GM19455 (cell line): ENCODE measurements around the gene SH2D2A.

Experiments
- ATAC-seq: cut with Tn5 transposase; IDR thresholded peaks from one replicate; pipeline ENCODE4 v1.9.1; 2021; ENCODE audit not compliant: unreplicated experiment

The SH2D2A gene

GRCh38 chr1:156805766-156806511 is 10.7 kb downstream of the SH2D2A start:
- ATAC-seq: no peak

DNA sequence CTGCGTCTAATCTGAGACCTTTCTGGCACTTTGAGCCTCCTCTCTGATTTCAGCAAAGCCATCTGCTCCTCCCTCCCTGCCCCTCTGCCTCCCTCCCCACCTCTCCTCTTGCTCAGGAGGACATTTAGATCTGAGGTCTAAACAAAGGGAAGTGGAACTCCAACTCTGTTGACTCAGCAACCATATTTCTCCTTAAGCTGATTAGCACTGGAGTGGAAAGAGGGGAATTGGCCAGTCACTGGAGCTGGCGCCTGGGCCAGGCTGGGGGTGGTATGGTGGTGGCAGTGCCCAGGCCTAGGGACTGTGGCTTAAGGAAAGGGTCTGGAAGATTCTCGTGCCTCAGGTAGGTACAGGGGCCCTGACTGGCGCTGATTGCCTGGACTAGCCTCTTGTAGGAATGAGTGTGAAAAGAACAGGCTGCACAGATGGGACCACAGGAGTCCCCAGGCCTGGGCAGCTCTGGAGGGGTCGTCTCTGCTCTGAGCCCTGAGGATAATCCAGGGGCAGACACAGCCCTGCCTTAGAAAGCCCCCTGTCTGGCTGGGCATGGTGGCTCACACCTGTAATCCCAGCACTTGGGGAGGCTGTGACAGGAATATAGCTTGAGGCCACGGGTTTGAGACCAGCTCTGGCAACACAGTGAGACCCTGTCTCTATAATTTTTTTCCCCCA is 11.9 kb downstream of the SH2D2A start:
- no peak for ATAC-seq

DNA sequence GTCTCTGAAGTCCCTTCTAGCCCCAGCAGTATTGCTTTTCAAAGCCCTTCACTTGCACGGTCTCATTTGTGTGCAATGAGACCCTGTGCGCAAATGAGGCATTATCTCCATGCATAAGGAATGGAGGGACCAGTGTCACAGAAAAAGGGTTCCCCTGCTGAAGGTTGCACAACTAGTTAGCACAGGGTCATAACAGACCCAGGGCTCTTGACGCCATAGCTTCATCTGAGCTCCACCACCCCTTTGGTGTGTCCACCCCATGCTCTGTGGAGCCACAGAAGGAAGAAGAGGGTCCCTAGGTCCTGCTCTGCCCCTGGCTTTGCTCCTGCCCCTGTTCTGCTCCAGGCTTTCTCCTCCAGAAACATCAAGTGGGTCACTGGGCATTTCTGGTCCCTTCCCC is 12.6 kb downstream of the SH2D2A start:
- ATAC-seq: no peak

- no peak for ATAC-seq
Observed at GRCh38 chr1:156803086-156803851, 13.4 kb downstream of the SH2D2A start.

DNA sequence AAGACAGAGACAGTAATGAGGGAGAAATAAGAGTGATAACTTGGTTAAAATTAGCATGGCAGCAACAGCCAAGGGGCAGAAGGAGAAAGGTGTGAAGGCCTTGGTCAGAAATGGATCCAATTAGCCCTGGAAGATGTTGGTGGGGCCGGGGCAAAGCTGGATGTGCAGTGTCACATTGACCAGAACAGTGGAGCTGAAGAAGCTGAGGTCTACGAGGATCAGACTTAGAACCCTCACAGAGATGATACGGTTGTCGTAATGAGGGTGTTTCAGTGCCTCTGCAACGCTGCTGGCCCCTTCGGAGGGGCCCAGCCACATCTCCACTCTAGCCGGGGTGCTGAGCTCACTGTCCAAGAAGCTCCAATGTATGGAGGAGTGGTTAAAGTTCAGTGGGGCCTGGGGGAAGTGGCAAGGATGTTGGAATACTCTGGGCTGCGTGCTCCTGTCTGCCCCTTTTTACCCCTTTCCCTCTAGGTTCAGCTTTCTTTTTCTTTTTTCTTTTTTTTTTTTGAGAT is 14.2 kb downstream of the SH2D2A start:
- no peak for ATAC-seq

DNA sequence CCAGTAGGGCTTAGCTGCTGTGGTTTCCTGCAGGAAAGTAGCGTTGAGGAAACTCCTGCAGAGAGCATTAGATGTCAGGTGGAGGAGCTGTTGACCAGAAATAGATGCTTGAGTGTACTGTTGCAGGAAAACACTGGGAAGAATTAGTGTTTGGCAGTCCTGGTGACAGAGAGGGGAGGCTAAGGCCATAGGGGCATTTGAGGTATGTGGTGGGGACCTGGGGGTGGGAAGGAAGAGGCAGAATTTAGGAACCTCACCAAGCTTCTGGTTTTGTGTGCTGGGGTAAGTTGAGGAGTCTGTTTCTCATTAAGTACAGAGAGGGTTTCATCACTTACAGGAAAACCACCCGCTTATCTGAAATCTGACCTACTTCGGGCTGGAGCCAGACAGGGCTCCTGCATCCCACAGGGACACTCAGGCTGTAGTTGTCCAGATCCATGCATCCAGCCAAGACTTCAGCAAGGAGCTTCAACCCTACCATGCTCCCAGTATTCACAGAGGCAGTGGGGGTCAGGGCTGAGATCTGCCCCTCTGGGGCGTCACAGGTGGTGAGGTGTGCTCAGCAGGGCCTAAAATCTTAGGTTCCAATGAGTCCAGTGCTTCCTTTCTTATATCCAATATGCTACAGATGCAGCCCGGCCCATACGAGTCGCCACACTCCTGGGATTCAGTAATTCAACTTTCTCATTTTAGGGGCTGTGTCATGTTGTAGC is 15.1 kb downstream of the SH2D2A start:
- no peak for ATAC-seq

GRCh38 chr1:156797212-156797871 is 19.3 kb downstream of the SH2D2A start:
- ATAC-seq: no peak

DNA sequence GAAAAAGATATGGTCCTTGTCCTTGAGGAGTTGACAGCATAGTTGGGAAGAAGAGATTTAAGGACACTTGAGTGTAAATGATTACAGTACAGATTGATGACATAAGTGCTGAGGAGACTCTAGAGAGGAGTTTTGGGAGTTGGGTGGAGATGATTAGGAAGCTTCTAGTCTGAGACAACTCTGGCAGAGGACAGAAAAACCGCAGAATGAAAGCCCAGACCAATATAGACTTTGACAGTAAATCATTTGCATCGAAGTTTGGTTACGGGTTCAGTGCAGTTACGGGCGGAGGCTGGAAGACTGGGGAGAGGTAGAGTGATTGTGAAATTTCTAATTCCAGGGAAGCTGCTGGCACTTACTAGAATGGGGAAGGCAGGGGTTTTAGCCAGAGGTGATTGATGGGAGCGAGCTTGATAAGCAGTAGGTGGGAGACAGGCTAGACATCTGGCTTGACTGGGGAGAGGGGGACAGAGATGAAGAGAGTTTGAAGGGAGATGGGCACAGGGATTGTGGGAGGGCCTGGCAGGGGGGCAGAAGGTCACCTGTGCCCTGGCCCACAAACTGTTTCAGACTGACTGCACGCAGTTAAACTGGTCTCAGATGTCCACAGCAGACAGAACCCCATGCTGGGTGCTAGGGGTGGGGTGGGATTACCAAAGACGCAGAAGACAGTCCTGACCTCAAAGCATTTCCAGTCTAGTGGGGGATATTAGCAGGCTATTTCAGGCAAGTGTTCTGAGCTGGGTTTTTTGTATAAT is 20.1 kb downstream of the SH2D2A start:
- peak; percentile 52 for ATAC-seq

DNA sequence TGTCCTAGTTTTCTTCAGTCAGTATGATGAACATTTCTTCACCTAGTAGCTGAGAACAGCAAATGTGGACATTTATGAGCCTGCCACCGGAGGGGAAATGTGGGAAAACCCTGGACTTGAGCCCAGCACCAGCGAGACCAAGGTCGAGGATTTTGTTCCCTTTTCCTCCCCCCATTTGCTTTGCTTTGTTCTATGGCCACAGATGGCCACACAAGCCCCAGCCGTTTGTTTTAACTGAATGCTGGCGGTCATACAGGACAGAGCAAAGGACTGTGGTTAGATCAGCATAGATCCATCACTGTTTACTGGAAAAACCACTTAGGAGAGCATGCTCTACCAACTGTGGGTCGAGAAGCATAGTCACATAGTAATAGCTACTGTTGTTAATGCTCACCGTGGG is 20.9 kb downstream of the SH2D2A start:
- no peak for ATAC-seq

GRCh38 chr1:156795374-156795733 is 21.3 kb downstream of the SH2D2A start:
- ATAC-seq: no peak

DNA sequence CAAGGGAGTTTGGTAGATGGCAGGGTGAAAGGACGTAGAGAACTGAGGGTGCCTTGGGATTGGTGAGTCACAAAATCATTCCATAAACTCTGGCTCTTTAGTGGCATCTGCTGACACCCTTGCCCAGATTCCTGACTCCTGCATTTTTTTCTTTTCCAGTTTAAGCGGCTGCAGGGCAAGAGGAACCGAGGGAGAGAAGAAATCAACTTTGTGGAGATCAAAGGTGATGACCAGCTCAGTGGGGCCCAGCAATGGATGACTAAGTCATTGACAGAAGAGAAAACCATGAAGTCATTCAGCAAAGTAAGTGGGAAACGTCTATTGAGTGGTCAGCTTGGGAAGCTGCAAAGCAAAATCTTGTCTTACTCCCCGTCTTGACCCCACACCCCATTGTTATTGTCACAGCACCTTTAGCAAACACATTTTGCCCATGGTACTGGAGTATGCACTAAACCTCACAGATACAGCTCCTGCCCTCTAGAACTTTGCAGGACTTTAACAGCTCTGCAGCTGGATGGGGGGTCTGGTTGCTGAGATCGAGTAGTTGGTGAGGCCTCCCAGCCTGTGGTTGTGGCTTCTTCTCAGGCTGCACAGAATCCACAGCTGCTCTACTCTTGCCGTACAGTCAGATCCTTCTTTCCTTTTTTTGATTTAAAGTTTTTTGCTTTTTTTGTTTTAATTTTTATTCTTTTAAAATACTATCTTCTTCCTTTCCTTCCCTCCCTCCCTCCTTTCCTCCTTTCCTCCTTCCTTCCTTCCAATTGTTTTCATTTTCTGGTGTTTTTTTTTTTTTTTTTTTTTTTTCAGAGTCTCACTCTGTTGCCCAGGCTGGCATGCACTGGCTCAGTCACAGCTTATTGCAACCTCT is 21.9 kb downstream of the SH2D2A start:
- ATAC-seq: no peak

DNA sequence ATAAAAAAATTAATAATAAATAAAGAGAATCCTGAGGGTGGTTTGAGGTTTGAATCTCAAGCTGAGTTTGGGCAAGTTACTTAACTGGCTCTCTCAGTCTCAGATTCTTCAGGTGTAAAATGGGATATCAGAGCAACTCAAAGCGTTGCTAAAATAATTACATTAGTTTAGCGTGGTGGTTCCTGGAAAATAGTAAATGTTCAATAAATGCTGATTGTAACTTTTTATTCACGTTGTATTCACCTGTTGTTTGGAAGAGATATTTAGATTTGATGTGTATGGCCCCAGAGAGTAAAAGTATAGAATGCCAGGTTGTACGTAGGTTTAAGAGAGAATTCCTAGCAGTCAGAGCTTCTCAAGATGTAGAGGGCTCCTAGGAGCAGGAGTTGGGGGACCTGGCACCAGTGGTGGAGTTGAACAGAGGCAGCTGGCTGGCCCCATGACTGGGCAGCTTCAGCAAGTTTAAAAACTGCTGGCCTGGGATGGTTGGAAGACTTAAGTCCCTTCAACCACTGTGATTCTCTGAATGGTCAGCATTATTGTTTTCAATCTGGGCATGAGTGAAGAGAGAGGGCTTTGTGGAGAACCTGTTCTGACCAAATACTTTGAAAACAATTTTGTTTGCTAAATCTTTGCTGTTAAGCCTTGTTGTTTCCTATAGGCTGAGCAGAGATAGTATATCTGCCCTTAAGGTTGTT is 26.9 kb downstream of the SH2D2A start:
- ATAC-seq: no peak

GRCh38 chr1:156788136-156788535 is 28.5 kb downstream of the SH2D2A start:
- ATAC-seq: no peak

DNA sequence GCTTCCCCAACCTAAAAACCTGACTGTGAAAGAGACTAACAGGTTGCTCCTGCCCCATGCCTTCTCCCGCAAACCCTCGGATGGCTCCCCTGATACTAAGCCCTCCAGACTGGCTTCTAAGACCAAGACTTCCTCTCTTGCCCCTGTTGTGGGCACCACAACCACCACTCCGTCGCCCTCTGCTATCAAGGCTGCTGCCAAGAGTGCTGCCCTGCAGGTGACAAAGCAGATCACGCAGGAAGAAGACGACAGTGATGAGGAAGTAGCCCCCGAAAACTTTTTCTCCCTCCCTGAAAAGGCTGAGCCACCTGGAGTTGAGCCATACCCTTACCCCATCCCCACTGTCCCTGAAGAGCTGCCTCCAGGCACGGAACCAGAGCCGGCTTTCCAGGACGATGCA is 30.0 kb downstream of the SH2D2A start:
- no peak for ATAC-seq

GRCh38 chr1:156785458-156785857 is 31.2 kb downstream of the SH2D2A start:
- ATAC-seq: no peak

- ATAC-seq: no peak
Observed at GRCh38 chr1:156781585-156782186, 35.0 kb downstream of the SH2D2A start.

DNA sequence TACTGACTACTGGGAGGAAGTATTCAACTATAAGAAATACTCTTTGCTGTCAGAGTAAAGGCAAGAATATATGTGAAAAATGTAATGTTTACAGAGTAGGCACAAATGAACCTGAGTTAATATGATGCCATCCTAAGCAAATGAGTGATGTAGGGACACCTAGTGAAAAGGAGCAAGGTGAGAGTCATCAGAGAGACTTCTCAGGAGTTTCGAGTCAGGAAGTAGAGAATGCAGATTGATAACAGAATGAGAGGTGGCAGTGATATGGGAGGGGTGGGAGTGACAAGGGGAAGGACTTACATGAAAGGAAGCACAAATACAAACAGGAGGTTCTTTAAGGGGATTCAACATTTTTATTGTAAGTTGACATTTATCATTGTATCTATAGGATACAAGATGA is 39.1 kb downstream of the SH2D2A start:
- ATAC-seq: no peak

- no peak for ATAC-seq
Observed at GRCh38 chr1:156776942-156777341, 39.7 kb downstream of the SH2D2A start.
